ENCODE measurements around the gene CBLIF. TPM values are rescaled to one million over a fixed set of nuclear protein-coding genes. Genes with fewer than 3 reads are reported as not detected.

The CBLIF gene
- total RNA-seq, 4 donors from 2014 or later: not detected

- TF ChIP-seq CTCF (IDR thresholded peaks at IDR 0.05) (no peak), POLR2A (IDR thresholded peaks at IDR 0.05) (no peak)
- H3K4me3 ChIP-seq (ENCODE audit: low read depth, poor library complexity, severe bottlenecking): no peak overlapping the region
- 22 to 37% methylated on average over 1 of the region's 1 CpG for WGBS, 2 donors
- intact Hi-C loops (cut with DNase I; ENCODE audit: low total_unique reads): no loop called here
- no peak for DNase-seq (ENCODE audit: low spot score in 2 of 2)
These were observed 65.8 kb downstream of the CBLIF start for GRCh38 chr11:59779487-59779886.

Other genes with a start within 250 kb of the CBLIF start
- 10 to 100 TPM; 42.4 to 52.9 (median 43.8) TPM for gene OSBP, start 229.7 kb downstream of the CBLIF start, total RNA-seq
- gene PATL1, start 176.5 kb downstream of the CBLIF start, total RNA-seq: 10 to 100 TPM; 17.4 to 21.7 (median 18.5) TPM
- gene OR10V1, start 131.7 kb downstream of the CBLIF start, total RNA-seq: not detected
- gene STX3, start 90.1 kb downstream of the CBLIF start, total RNA-seq: 10 to 100 TPM; 23.5 to 39.4 (median 33.4) TPM
- gene MRPL16, start 34.7 kb downstream of the CBLIF start, total RNA-seq: 10 to 100 TPM; 21.4 to 35.6 (median 28.8) TPM
- 1 to 10 TPM in 3 of 4 donors, under 1 TPM in 1; 0.84 to 4.2 (median 1.5) TPM for gene TCN1, start 21.0 kb upstream of the CBLIF start, total RNA-seq
- gene OOSP3, start 33.3 kb upstream of the CBLIF start, total RNA-seq: not detected
- gene OOSP1, start 92.9 kb upstream of the CBLIF start, total RNA-seq: not detected
- gene OOSP4A, start 118.5 kb upstream of the CBLIF start, total RNA-seq: not detected
- gene OOSP4B, start 171.7 kb upstream of the CBLIF start, total RNA-seq: not detected
- gene OOSP2, start 194.9 kb upstream of the CBLIF start, total RNA-seq: not detected
- gene MS4A3, start 211.2 kb upstream of the CBLIF start, total RNA-seq: not detected
- gene MS4A2, start 243.2 kb upstream of the CBLIF start, total RNA-seq: 1 to 10 TPM in 1 of 4 donors, under 1 TPM in 3; 0.13 to 1.8 (median 0.32) TPM